ENCODE measurements around the gene PTGES2.

PTGES2 gene

DNA sequence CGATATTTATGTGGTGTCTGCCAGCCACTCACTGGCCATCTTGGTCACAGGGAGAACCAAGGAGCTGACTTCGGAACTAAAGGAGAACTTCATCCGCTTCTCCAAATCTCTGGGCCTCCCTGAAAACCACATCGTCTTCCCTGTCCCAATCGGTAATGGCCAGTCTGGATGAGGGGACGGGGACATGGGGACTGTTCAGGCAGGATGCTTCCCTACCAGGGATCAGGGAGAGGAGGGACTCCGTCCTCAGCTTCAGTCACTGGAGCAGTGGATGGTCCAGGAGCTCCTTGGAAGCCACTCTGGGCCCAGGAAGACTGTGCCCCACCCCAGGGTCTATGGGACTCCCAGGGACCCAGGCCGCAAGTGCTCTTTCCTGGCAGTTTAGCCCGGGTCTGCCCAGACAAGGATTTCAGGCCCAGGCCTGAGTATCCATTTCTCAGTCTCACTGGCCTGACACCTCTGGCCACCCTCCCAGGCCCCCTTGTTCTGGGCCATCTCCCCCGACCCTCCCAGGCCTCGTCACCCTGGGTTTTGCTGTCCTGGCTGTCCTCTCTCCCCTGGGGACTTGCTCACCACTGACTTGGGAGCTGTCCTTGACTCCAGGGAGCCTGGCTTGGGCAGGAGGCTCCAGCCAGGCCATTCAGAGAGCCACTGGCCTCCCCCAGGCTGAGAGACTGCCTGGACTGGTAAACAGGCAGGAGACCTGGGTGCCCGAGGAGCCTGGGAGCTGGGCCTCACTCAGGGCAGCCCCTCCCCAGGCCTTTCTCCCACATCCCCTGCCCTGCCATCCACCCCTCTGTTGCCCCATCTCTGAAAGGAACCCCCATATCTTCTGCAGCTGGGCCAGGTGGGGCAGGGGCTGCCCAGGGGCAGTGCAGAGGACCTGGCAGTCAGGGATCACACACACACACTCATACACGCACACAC is 24.9 kb upstream of the PTGES2 start:
- DNase-seq = no peak
- Histone ChIP-seq H3K4me1 (ENCODE audit: control insufficient read depth in 1 of 2, insufficient read depth in 2 of 2, low read length in 2 of 2) (no peaks in the 10 kb centered on the region), H3K79me2 (ENCODE audit: control insufficient read depth, insufficient read depth, low read length, poor library complexity) (no peaks in the 10 kb centered on the region), H4K12ac (ENCODE audit: low read depth, low read length) (no peak overlapping the region), H2AFZ (ENCODE audit: insufficient read depth, low read length, poor library complexity) (no peak overlapping the region), H3K4me2 (ENCODE audit: low read length) (no peak overlapping the region), H3K9ac (ENCODE audit: low read length) (no peak overlapping the region), H3K27ac (ENCODE audit: low read depth, low read length) (no peak overlapping the region), H2BK12ac (ENCODE audit: low read length) (no peak overlapping the region), H3K23ac (ENCODE audit: low read length) (no peak overlapping the region), H3K18ac (ENCODE audit: low read length) (no peak overlapping the region), H3K14ac (ENCODE audit: low read length) (no peak overlapping the region), H2BK5ac (ENCODE audit: low read depth, low read length, poor library complexity) (no peak overlapping the region), H4K8ac (ENCODE audit: low read depth, low read length) (no peak overlapping the region), H4K91ac (ENCODE audit: low read depth, low read length) (no peak overlapping the region), H2AK5ac (ENCODE audit: low read length) (no peak overlapping the region), H3K4me3 (ENCODE audit: low read depth, low read length) (no peak overlapping the region), H3K27me3 (ENCODE audit: insufficient read depth, low read length) (no peaks in the 10 kb centered on the region), H3K9me3 (ENCODE audit: insufficient read depth, low read depth, low read length) (no peaks in the 10 kb centered on the region), H3K36me3 (ENCODE audit: control insufficient read depth in 1 of 2, insufficient read depth in 2 of 2, low read length in 2 of 2) (no peaks in the 10 kb centered on the region), H3K4ac (ENCODE audit: low read depth, low read length) (no peak overlapping the region), H2BK120ac (ENCODE audit: insufficient read depth, low read length, poor library complexity) (no peak overlapping the region), H3K79me1 (ENCODE audit: low read length) (no peaks in the 10 kb centered on the region)
- no CpG with 5 or more reads among the region's 13 CpGs for WGBS (ENCODE audit: extremely low coverage, insufficient coverage, insufficient read length)

DNA sequence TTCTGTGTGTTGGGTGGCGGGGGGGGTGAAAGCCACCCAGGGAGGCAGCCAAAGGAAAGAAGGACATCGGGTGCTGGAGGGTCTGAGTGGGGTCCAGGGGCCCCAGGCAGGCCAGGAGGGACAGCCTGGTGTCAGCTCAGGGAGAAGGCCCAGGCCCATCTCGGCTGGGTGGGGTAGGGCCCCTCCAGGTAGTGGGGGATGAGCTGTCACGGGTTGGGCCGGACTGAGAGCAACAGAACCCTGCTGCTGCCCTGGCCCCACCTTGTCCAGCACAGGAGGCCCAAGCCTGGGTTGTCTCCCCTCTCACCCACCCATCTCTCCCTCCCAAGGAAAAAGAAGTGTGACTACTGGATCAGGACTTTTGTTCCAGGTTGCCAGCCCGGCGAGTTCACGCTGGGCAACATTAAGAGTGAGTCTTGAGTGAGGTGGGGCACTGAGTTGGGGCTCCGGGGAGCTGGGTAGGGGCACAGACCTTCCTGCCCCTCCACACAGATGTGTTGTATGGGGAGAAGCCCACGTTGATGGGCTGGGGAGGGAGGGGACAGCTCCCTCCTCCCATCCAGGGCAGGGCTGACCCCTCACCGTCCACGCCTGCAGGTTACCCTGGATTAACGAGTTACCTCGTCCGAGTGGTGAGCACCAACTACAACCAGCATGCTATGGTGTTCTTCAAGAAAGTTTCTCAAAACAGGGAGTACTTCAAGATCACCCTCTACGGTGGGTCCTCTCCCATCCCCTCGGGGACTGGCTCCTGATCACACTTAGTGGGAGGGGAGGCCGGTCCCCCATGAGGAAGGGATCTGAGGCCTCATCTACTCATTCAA is 24.0 kb upstream of the PTGES2 start:
- Histone ChIP-seq H2BK12ac (ENCODE audit: low read length) (no peak overlapping the region), H3K4me2 (ENCODE audit: low read length) (no peak overlapping the region), H3K27ac (ENCODE audit: low read depth, low read length) (no peak overlapping the region), H3K79me1 (ENCODE audit: low read length) (no peaks in the 10 kb centered on the region), H4K91ac (ENCODE audit: low read depth, low read length) (no peak overlapping the region), H3K4me1 (ENCODE audit: control insufficient read depth in 1 of 2, insufficient read depth in 2 of 2, low read length in 2 of 2) (no peaks in the 10 kb centered on the region), H4K12ac (ENCODE audit: low read depth, low read length) (no peak overlapping the region), H3K9ac (ENCODE audit: low read length) (no peak overlapping the region), H4K8ac (ENCODE audit: low read depth, low read length) (no peak overlapping the region), H2AFZ (ENCODE audit: insufficient read depth, low read length, poor library complexity) (no peak overlapping the region), H3K9me3 (ENCODE audit: insufficient read depth, low read depth, low read length) (no peaks in the 10 kb centered on the region), H2AK5ac (ENCODE audit: low read length) (no peak overlapping the region), H2BK5ac (ENCODE audit: low read depth, low read length, poor library complexity) (no peak overlapping the region), H3K27me3 (ENCODE audit: insufficient read depth, low read length) (no peaks in the 10 kb centered on the region), H3K14ac (ENCODE audit: low read length) (no peak overlapping the region), H2BK120ac (ENCODE audit: insufficient read depth, low read length, poor library complexity) (no peak overlapping the region), H3K4ac (ENCODE audit: low read depth, low read length) (no peak overlapping the region), H3K36me3 (ENCODE audit: control insufficient read depth in 1 of 2, insufficient read depth in 2 of 2, low read length in 2 of 2) (no peaks in the 10 kb centered on the region), H3K23ac (ENCODE audit: low read length) (no peak overlapping the region), H3K4me3 (ENCODE audit: low read depth, low read length) (no peak overlapping the region), H3K79me2 (ENCODE audit: control insufficient read depth, insufficient read depth, low read length, poor library complexity) (no peaks in the 10 kb centered on the region), H3K18ac (ENCODE audit: low read length) (no peak overlapping the region)
- no CpG with 5 or more reads among the region's 18 CpGs for WGBS (ENCODE audit: extremely low coverage, insufficient coverage, insufficient read length)
- DNase-seq = no peak

DNA sequence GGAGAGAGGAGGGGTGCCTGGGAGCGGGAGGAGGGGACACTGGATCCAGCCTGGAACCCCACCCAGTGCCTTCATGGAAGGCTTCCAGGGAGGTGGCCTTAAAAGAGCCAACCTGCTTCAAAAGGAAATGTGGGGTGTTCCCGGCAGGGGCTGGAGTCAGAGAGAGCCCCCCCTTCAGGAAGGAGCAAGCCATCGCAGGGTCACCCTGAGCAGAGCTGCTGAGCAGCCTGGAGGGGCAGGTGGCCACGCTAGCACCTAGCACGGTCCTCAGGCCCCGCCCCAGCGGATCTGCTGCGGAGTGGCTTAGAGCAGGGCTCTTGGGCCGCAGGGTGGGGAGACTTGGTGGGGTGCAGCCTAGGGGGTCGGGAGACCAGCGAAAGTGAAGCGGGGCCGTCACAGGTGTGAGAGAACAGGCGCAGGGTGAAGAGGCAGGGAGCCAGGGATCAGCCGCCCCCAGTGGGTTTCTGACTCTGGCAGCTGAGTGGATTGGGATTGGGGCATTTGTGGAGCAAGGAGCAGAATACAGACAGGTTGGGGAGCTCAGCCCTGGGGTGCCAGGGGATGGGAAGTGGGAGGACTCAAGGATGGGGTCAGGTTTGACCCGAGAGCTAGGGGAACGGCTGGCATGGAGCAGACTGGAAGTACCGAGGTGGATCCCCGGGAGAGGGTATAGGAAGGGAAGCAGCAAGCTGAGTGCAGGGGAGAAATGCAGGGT is 23.2 kb upstream of the PTGES2 start:
- peaks cover 7% of the 10 kb centered on the region for H3K79me1 ChIP-seq (ENCODE audit: low read length)
- H3K4me3 ChIP-seq (ENCODE audit: low read depth, low read length) = no peak overlapping the region
- no peak overlapping the region for H3K4me2 ChIP-seq (ENCODE audit: low read length)
- no peak overlapping the region for H2BK120ac ChIP-seq (ENCODE audit: insufficient read depth, low read length, poor library complexity)
- H3K9ac ChIP-seq (ENCODE audit: low read length) = no peak overlapping the region
- peaks cover 6 to 7% of the 10 kb centered on the region in 2 experiments for H3K4me1 ChIP-seq (ENCODE audit: control insufficient read depth in 1 of 2, insufficient read depth in 2 of 2, low read length in 2 of 2)
- no peak overlapping the region for H3K14ac ChIP-seq (ENCODE audit: low read length)
- H3K9me3 ChIP-seq (ENCODE audit: insufficient read depth, low read depth, low read length) = no peaks in the 10 kb centered on the region
- no peak overlapping the region for H2BK12ac ChIP-seq (ENCODE audit: low read length)
- no peaks in the 10 kb centered on the region for H3K27me3 ChIP-seq (ENCODE audit: insufficient read depth, low read length)
- H2AFZ ChIP-seq (ENCODE audit: insufficient read depth, low read length, poor library complexity) = no peak overlapping the region
- no peak overlapping the region for H4K8ac ChIP-seq (ENCODE audit: low read depth, low read length)
- H3K27ac ChIP-seq (ENCODE audit: low read depth, low read length) = no peak overlapping the region
- no peaks in the 10 kb centered on the region for H3K79me2 ChIP-seq (ENCODE audit: control insufficient read depth, insufficient read depth, low read length, poor library complexity)
- no CpG with 5 or more reads among the region's 19 CpGs for WGBS (ENCODE audit: extremely low coverage, insufficient coverage, insufficient read length)
- H3K23ac ChIP-seq (ENCODE audit: low read length) = no peak overlapping the region
- no peak overlapping the region for H3K18ac ChIP-seq (ENCODE audit: low read length)
- H3K4ac ChIP-seq (ENCODE audit: low read depth, low read length) = no peak overlapping the region
- H2AK5ac ChIP-seq (ENCODE audit: low read length) = no peak overlapping the region
- no peak overlapping the region for H4K12ac ChIP-seq (ENCODE audit: low read depth, low read length)
- no peak overlapping the region for H2BK5ac ChIP-seq (ENCODE audit: low read depth, low read length, poor library complexity)
- DNase-seq = no peak
- H3K36me3 ChIP-seq (ENCODE audit: control insufficient read depth in 1 of 2, insufficient read depth in 2 of 2, low read length in 2 of 2) = no peaks in the 10 kb centered on the region
- H4K91ac ChIP-seq (ENCODE audit: low read depth, low read length) = no peak overlapping the region

DNA sequence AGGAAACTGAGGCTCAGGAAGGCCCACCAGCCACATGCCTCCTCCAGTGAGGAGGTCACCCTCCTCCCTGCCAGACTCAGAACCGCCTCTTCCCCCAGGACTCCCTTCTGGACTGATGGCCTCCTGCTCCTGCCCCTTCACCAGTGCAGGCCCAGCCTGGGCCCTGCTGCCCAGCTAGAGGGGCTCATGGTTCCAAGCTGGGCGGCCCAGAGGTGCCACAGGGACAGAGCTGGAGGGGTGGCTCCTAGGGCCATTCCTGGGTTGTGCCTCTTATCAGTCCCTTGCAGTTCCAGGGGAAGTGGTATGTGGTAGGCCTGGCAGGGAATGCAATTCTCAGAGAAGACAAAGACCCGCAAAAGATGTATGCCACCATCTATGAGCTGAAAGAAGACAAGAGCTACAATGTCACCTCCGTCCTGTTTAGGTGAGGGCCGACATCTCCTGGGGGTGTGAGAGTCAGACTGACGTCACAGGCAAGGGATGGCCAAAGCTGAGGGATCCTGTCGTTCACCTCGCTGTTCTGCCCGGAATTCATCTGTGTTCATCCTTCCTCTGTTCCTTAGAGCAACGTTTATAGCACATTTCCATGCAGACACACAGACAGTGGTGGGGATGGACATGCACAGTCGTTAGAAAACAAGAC is 22.5 kb upstream of the PTGES2 start:
- no peak overlapping the region for H3K23ac ChIP-seq (ENCODE audit: low read length)
- no peak overlapping the region for H3K18ac ChIP-seq (ENCODE audit: low read length)
- no peak for DNase-seq
- H4K12ac ChIP-seq (ENCODE audit: low read depth, low read length) = no peak overlapping the region
- H3K4me2 ChIP-seq (ENCODE audit: low read length) = no peak overlapping the region
- no peaks in the 10 kb centered on the region for H3K36me3 ChIP-seq (ENCODE audit: control insufficient read depth in 1 of 2, insufficient read depth in 2 of 2, low read length in 2 of 2)
- no peak overlapping the region for H2AFZ ChIP-seq (ENCODE audit: insufficient read depth, low read length, poor library complexity)
- no peak overlapping the region for H2BK5ac ChIP-seq (ENCODE audit: low read depth, low read length, poor library complexity)
- no peak overlapping the region for H3K4ac ChIP-seq (ENCODE audit: low read depth, low read length)
- no peak overlapping the region for H2AK5ac ChIP-seq (ENCODE audit: low read length)
- H3K27me3 ChIP-seq (ENCODE audit: insufficient read depth, low read length) = no peaks in the 10 kb centered on the region
- no CpG with 5 or more reads among the region's 11 CpGs for WGBS (ENCODE audit: extremely low coverage, insufficient coverage, insufficient read length)
- peaks cover 11% of the 10 kb centered on the region for H3K79me1 ChIP-seq (ENCODE audit: low read length)
- peaks cover 12 to 14% of the 10 kb centered on the region in 2 experiments for H3K4me1 ChIP-seq (ENCODE audit: control insufficient read depth in 1 of 2, insufficient read depth in 2 of 2, low read length in 2 of 2)
- no peak overlapping the region for H4K91ac ChIP-seq (ENCODE audit: low read depth, low read length)
- H3K27ac ChIP-seq (ENCODE audit: low read depth, low read length) = no peak overlapping the region
- no peak overlapping the region for H2BK120ac ChIP-seq (ENCODE audit: insufficient read depth, low read length, poor library complexity)
- no peak overlapping the region for H3K9ac ChIP-seq (ENCODE audit: low read length)
- no peak overlapping the region for H3K14ac ChIP-seq (ENCODE audit: low read length)
- H3K79me2 ChIP-seq (ENCODE audit: control insufficient read depth, insufficient read depth, low read length, poor library complexity) = no peaks in the 10 kb centered on the region
- H3K4me3 ChIP-seq (ENCODE audit: low read depth, low read length) = no peak overlapping the region
- no peaks in the 10 kb centered on the region for H3K9me3 ChIP-seq (ENCODE audit: insufficient read depth, low read depth, low read length)
- no peak overlapping the region for H4K8ac ChIP-seq (ENCODE audit: low read depth, low read length)
- no peak overlapping the region for H2BK12ac ChIP-seq (ENCODE audit: low read length)

Data from trophoblast cell (in vitro differentiated cells and primary cell).